NCI-H526 treated with DMSO at 0.1 percent for 48 hours (cell line): ENCODE results near the gene AURKAIP1.
"Not testable (repeated sequence)": the region's sequence is repeated elsewhere in the genome, so short reads cannot be mapped to it uniquely, and the experiment has no call there.

Source experiments
- DNase-seq: peaks from one replicate; lab custom pipeline; 2025; lab: John Stamatoyannopoulos, UW

Gene AURKAIP1

GRCh38 chr1:1374929-1375662 is at the start of gene AURKAIP1:
Gene AURKAIP1, minus strand, starts transcription at chr1:1375207. Its CDS starts 451 bp downstream, at chr1:1374756.
- DNase-seq, result peak; percentile 98

- DNase-seq, result no peak
Measured at GRCh38 chr1:1424707-1425106, 49.7 kb upstream of the AURKAIP1 start.

DNA sequence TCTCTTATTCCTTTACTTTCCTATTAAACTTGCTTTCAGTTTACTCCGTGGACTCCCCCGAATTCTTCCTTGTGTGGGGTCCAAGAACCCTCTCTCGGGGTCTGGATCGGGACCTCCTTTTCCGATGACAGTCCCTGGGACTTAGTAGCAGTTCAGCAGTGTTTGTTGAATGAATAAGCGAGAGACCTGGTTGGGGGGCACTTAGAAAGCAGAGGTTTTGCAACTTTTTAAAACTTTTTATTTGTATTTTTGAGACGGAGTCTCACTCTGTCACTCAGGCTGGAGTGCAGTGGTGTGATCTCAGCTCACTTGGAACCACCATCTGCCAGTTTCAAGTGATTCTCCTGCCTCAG is 48.2 kb upstream of the AURKAIP1 start:
- DNase-seq, result no peak

DNA sequence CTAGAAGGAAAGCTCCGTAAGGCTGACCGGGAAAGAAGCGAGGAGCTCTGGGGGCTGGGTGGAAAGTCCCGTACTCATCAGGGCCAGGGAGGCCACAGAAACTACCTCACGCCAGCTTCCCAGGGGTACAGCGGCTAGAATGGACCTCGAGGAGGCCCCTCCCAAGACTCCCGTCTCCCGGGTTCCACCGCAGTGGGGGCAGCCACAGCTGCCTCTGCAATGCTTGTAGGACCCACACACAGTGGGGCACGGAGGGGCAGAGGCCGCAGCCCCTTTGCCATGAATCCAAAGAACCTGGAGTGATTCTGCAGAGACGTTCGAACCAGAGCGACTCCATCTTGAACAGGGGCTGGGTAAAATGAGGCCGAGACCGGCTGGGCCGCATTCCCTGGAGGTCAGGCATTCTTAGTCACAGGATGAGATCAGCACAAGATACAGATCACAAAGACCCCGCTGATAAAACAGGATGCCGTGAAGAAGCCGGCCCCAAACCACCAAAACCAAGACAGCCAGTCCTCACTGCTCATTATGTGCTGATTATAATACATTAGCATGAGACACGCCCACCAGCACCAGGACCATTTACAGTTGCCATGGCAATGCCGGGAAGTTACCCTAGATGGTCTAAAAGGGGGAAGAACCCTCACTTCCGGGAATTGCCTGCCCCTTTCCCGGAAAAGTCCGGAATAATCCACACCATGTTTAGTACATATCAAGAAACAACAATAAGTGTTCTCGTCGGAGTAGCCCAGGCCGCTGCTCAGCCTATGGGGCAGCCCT is 47.6 kb upstream of the AURKAIP1 start:
- no peak for DNase-seq

DNA sequence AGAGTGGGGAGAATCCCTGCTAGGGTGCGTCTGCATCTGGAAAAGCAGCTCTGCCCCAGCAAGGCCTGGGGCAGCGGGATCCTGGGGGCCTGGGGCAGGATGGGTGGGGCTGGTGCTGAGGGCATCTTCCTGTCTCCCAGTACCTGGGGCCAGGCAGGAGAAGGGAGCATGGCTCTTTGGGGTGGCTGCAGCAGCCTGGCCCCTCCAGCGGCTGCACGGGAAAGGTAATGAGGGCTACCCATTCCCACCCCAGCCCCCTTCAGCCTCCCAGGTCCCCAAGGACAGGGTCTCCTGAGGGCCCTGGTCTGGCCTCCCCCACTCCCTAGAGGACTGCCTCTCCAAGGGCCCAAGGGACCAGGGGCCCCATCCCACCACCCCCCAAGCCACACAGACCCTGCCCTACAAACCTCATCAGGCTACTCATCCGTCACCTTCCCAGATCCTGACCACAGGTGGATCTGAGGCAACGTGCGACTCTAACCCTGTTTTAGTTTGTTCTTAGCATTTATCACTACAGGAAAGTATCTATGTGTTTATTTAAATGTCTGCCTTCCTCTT is 47.0 kb upstream of the AURKAIP1 start:
- no peak for DNase-seq

- DNase-seq, result peak; percentile 64
Measured at GRCh38 chr1:1421147-1421906, 46.3 kb upstream of the AURKAIP1 start, which contains the start of gene ANKRD65. Gene ANKRD65, minus strand, starts transcription at chr1:1421276. Its CDS starts 271 bp downstream, at chr1:1421005.

DNA sequence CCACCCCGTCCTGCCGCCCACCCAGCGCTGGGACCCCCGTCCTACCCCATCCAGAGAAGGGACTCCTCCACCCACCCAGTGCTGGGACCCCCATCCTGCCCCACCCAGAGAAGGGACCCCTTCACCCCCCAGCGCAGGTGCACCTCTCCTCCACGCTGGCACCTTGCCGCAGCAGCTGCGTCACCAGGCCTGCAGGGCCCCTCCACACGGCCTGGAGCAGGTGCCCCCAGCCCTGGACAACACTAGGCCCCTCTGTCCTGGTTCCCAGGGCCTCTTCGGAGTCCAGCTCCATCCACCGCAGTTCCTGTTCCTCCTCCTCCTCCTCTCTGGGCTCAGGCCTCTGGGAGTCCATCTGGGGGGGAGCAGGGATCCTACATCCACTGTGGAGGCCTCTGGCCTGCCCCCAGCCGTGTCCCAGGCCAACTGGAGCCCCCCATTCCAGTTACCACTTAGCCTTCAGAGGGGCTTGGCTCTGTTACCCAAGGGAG is 45.7 kb upstream of the AURKAIP1 start:
- DNase-seq, result no peak

DNA sequence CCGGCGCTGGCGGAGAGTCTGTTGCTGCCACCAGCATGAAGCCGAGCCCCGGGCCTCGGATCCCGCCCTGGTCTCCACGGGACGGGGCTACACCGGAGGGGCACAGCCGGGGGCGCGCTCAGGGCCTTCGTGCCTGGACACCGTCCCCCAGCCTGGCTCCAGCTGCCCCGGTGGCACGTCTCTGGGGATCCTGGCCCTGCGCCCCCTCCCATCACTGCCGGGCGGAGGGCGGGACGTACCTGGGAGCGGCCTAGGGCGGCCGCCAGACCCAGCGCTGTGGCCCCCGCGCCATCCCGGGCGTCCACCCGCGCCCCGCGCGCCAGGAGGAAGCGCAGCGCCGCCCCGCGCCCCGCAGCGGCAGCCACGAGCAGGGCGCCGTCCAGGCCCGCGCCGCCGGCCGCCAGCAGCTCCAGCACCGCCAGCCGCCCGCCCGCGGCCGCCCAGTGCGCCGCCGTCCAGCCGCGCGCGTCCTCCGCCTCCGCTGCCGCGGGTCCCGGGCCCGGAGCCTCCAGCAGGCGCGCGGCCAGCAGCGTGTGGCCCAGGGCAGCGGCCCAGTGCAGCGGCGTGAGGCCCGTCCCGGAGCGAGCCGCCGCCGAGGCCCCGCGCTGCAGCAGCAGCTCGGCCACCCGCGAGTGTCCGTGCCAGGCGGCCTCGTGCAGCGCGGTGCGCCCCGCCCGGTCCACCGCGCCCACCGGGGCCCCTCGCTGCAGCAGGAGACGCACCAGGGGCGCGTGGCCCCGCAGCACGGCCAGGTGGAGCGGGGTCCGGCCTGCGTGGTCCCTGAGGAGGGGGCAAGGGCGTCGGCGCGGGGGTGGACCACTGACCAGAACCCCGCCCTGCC is 45.0 kb upstream of the AURKAIP1 start:
- no peak for DNase-seq

GRCh38 chr1:1419363-1419812 is 44.4 kb upstream of the AURKAIP1 start:
- no peak for DNase-seq

DNA sequence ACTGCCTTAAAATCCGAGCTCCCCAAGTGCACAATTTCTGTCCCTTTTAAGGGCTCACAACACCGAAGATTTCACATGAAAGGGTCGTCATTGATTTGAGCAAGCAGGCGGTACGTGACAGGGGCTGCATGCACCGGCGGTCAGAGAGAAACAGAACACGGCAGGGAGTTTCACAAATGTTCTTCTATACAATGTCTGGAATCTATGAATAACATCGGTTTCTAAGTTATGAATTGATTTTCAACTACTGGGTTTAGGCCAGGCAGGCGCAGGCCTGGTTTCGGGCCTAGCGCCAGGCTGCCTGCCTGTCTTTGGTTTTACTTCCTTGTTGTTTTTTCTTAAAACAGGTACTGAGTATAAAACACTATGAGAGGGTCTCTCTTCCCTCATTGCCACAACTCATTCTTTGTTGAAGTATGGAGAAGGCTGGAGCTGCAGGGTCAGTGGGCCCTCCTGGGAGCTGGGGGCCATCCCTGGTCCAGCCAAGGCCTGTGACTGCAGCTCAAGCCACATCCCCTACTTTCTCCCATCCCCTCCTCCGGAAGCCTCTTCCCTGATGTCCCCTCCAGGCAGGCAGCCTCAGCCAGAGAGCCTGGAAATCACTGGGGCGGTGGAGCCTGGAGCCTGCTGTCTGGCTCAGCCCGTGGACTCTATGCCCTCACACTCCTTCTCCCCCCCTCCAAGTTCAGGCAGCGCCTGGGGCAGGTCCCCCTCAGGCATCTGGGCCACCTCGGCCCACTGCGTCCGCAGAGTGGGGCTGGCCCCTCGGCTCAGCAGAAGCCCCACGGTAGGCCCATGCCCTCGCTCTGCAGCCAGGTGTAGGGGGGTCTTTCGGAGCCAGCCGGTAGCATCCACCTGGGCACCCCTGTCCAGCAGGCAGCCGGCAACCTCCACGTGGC is 43.7 kb upstream of the AURKAIP1 start:
- no peak for DNase-seq

DNA sequence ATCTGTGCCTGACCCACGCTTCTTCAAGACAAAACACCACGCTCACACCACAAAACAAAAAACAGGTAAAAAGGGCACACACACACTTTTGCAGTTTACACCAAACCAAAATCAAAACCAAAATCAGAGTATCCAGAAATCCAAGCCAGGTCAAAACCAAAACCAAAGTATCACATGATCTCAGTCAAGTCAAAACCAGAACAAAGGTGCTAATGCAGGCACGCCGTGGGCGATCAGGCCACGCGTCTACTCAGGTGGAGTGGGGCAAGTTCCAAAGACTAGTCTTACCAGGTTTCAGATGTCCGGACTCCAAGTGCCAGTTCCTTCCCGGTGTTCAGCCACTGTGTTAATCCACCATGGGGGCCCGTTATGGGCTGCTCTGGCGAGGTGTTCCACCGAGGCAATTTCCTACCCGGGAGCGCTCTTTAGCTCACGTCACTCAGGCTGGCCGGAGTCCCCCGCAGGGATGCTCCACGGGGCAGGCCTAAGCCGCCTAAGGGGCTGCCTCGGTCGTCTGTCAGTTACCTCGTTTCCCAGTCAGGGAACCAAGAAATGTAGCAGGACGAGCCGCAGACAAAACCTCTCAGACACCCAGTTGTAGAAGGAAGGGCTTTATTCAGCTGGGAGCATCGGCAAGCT is 42.9 kb upstream of the AURKAIP1 start:
- not testable (repeated sequence) for DNase-seq

- DNase-seq, result peak; percentile 33
Measured at GRCh38 chr1:1417396-1417795, 42.4 kb upstream of the AURKAIP1 start.

GRCh38 chr1:1415751-1416150 is 40.7 kb upstream of the AURKAIP1 start:
- DNase-seq, result no peak

- not testable (repeated sequence) for DNase-seq
Measured at GRCh38 chr1:1412311-1412902, 37.4 kb upstream of the AURKAIP1 start.

- no peak for DNase-seq
Measured at GRCh38 chr1:1411626-1412025, 36.6 kb upstream of the AURKAIP1 start.

DNA sequence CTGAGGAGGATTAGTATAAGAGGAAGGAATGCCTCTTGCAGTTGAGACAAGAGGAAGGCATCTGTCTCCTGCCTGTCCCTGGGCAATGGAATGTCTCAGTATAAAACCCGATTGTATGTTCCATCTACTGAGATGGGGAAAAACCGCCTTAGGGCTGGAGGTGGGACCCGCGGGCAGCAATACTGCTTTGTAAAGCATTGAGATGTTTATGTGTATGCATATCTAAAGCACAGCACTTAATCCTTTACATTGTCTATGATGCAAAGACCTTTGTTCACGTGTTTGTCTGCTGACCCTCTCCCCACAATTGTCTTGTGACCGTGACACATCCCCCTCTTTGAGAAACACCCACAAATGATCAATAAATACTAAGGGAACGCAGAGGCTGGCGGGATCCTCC is 35.2 kb upstream of the AURKAIP1 start:
- not testable (repeated sequence) for DNase-seq

DNA sequence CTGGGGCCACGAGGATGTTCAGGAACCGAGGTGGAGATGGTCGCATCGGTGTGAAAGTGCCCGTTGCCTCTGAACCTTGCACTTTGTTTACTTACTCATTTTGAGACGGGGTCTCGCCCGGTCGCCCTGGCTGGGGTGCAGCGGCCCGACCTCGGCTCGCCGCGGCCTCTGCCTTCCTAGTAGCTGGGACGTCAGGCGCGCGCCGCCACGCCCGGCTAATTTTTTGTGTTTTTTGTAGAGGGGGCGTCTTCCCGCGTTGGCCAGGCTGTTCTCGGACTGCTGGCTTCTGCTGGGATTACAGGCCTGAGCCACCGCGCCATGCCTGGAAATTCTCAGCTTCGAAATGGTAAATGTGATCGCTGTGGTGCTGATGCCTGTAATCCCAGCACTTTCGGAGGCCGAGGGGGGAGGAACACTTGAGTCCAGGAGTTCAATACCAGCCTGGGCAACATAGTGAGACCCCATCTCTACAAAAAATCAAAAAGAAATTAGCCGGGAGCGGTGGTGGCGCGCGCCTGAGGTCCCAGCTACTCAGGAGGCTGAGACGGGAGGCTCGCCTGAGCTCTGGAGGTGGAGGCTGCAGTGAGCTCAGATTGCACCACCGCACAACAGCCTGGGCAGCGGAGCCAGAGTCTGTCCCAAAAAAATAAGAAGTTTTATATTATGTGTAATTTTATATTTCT is 32.8 kb upstream of the AURKAIP1 start:
- DNase-seq, result no peak

- peak; percentile 78 for DNase-seq
Measured at GRCh38 chr1:1406821-1407635, 32.0 kb upstream of the AURKAIP1 start, which contains the start of gene MRPL20. Gene MRPL20, minus strand, starts transcription at chr1:1407293. Its CDS starts 76 bp downstream, at chr1:1407217.
